DND-41 (cell line): ENCODE results near the gene BTNL3.

Experiments
- ATAC-seq: fragments of 200-7000 bp; cut with Tn5 transposase; 3 replicates; pipeline ENCODE4 v1.9.1; 2021; ENCODE audit warnings: low read depth; ENCODE audit not compliant: insufficient read depth
- DNase-seq: peaks from one replicate; pipeline ENCODE4 v3.0.0-alpha.2; 2020
- H2AFZ ChIP-seq: 2 replicates; pipeline ENCODE4 v1.6.0; 2012; ENCODE audit warnings: low read depth, low read length
- H3K27ac ChIP-seq: 2 replicates; pipeline ENCODE4 v1.5.1; 2012; ENCODE audit warnings: low read length, inconsistent platforms
- H3K27me3 ChIP-seq: fragments of 200-600 bp; sonication (generic); 2 replicates; pipeline ENCODE4 v1.6.0; 2012; ENCODE audit warnings: low read length, mild to moderate bottlenecking, inconsistent platforms; ENCODE audit not compliant: insufficient read depth, poor library complexity
- H3K36me3 ChIP-seq: 2 replicates; pipeline ENCODE4 v1.5.1; 2012; ENCODE audit warnings: low read length, inconsistent platforms; ENCODE audit not compliant: insufficient read depth
- H3K4me1 ChIP-seq: 2 replicates; pipeline ENCODE4 v1.5.1; 2012; ENCODE audit warnings: mild to moderate bottlenecking, low read length; ENCODE audit not compliant: insufficient read depth
- H3K4me2 ChIP-seq: 2 replicates; pipeline ENCODE4 v1.6.0; 2012; ENCODE audit warnings: mild to moderate bottlenecking, moderate library complexity, low read length, inconsistent platforms; ENCODE audit not compliant: insufficient read depth
- H3K4me3 ChIP-seq, 2 experiments: fragments of 200-600 bp in 1 of 2; shearing (Covaris generic) in 1 of 2; 2 replicates each; pipeline ENCODE4 v1.5.1; 2012 to 2016; ENCODE audit warnings: inconsistent platforms in 2 of 2, low read length in 2 of 2, mild to moderate bottlenecking in 2 of 2, low read depth in 1 of 2, moderate library complexity in 1 of 2
- H3K79me2 ChIP-seq: 2 replicates; pipeline ENCODE4 v1.6.0; 2012; ENCODE audit warnings: low read length, inconsistent platforms; ENCODE audit not compliant: insufficient read depth
- H3K9ac ChIP-seq: 2 replicates; pipeline ENCODE4 v1.6.0; 2012; ENCODE audit warnings: low read depth, mild to moderate bottlenecking, inconsistent platforms, low read length, moderate library complexity
- H3K9me3 ChIP-seq: 2 replicates; pipeline ENCODE4 v1.5.1; 2012; ENCODE audit warnings: low read length, moderate library complexity, mild to moderate bottlenecking, inconsistent platforms; ENCODE audit not compliant: insufficient read depth, severe bottlenecking
- H4K20me1 ChIP-seq: 2 replicates; pipeline ENCODE4 v1.6.0; 2012; ENCODE audit warnings: low read length; ENCODE audit not compliant: insufficient read depth
- EZH2 ChIP-seq: IDR thresholded peaks from 3 replicates; pipeline ENCODE4 v1.6.1; 2012; ENCODE audit warnings: borderline replicate concordance, low read depth, mild to moderate bottlenecking, moderate library complexity, low read length, inconsistent platforms; ENCODE audit not compliant: severe bottlenecking
- TF ChIP-seq, protein P1 (sequence below): IDR thresholded peaks from 2 replicates; pipeline ENCODE4 v1.5.1; 2012; ENCODE audit warnings: borderline replicate concordance, low read length, moderate library complexity, mild to moderate bottlenecking; ENCODE audit not compliant: poor library complexity, severe bottlenecking; ENCODE audit errors: extremely low read depth

Gene BTNL3

DNA sequence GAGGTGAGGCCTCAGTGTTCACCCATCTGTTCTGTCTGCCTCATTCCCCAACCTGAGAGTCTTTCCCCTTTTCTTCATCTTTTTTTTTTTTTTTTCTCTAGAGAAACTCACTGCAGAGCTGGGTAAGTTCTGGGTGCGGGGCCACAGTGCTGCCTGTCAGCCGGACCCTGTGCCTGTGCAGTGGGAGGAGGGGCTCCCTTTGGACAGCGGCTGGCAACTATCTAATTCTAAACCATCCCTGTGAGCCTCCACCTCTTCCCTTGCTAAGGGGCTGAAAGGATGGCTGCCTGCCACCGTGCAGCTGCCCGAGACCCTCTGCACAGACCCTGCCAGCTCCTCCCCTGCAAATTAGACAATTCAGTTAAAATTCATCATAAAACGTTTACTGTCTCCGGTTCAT lies 65.5 kb downstream of the BTNL3 start:
- no peaks in the 10 kb centered on the region for H3K4me1 ChIP-seq
- no peak overlapping the region for H2AFZ ChIP-seq
- H3K4me2 ChIP-seq, result no peak overlapping the region
- ATAC-seq, result no peak
- H3K79me2 ChIP-seq, result no peaks in the 10 kb centered on the region
- no peaks in the 10 kb centered on the region for H4K20me1 ChIP-seq
- H3K9me3 ChIP-seq, result no peaks in the 10 kb centered on the region
- H3K4me3 ChIP-seq, result no peak overlapping the region
- peaks cover 18% of the 10 kb centered on the region for H3K27me3 ChIP-seq
- H3K27ac ChIP-seq, result no peak overlapping the region
- no peaks in the 10 kb centered on the region for H3K36me3 ChIP-seq
- no peak for DNase-seq
- TF ChIP-seq, protein P1, sequence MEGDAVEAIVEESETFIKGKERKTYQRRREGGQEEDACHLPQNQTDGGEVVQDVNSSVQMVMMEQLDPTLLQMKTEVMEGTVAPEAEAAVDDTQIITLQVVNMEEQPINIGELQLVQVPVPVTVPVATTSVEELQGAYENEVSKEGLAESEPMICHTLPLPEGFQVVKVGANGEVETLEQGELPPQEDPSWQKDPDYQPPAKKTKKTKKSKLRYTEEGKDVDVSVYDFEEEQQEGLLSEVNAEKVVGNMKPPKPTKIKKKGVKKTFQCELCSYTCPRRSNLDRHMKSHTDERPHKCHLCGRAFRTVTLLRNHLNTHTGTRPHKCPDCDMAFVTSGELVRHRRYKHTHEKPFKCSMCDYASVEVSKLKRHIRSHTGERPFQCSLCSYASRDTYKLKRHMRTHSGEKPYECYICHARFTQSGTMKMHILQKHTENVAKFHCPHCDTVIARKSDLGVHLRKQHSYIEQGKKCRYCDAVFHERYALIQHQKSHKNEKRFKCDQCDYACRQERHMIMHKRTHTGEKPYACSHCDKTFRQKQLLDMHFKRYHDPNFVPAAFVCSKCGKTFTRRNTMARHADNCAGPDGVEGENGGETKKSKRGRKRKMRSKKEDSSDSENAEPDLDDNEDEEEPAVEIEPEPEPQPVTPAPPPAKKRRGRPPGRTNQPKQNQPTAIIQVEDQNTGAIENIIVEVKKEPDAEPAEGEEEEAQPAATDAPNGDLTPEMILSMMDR, result no peak
- no peak overlapping the region for H3K9ac ChIP-seq

DNA sequence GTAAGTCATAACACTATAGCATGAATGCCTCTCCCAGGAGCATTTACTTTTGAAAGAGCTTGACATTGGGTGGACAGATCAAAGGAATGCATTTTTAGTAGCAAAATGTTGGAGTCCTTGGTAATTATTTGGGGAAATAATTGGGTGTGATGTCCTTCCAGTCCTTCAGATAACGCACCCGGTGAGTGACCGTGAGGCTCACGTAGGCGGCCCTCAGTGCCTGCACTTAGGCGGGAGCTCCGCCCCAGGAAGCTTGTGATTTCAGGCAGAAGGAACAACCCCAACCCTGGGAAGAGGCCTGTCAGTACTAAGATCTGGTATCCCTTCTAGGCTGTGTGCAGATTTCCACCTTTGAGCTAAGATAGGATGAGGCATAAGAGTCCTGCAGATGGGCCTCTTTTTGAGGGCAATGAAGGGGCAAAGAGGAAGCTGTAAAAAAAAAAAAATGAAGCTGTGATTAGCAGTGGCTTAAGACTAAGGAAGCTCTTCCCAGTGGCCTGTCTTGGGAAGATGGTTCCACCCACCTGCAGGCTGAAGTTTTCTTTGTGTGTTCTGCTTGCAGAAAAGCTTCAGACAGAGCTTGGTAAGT lies 66.3 kb downstream of the BTNL3 start:
- no peaks in the 10 kb centered on the region for H3K4me1 ChIP-seq
- H3K9ac ChIP-seq, result no peak overlapping the region
- no peak overlapping the region for H3K4me3 ChIP-seq
- DNase-seq, result no peak
- H3K9me3 ChIP-seq, result no peaks in the 10 kb centered on the region
- no peaks in the 10 kb centered on the region for H3K36me3 ChIP-seq
- H3K27ac ChIP-seq, result no peak overlapping the region
- H3K4me2 ChIP-seq, result no peak overlapping the region
- H3K79me2 ChIP-seq, result no peaks in the 10 kb centered on the region
- H3K27me3 ChIP-seq, result peaks cover 18% of the 10 kb centered on the region
- no peaks in the 10 kb centered on the region for H4K20me1 ChIP-seq
- TF ChIP-seq, protein P1, result no peak
- no peak for TF ChIP-seq EZH2
- ATAC-seq, result no peak
- no peak overlapping the region for H2AFZ ChIP-seq
